M059J (cell line): ENCODE results near the gene APBB2. TPM values are rescaled to one million over a fixed set of nuclear protein-coding genes. Genes with fewer than 3 reads are reported as not detected.

ENCODE experiments used
- DNase-seq: peaks from one replicate; pipeline ENCODE4 v3.0.0-alpha.2; 2012; ENCODE audit warnings: low read depth
- total RNA-seq: library from RNA; depleted of rRNA; stranded (reverse); fragments of >200 nt; shearing (Covaris generic); gene quantifications from 2 replicates; pipeline ENCODE4 v1.2.3, GENCODE V29; 2014

APBB2 gene
- total RNA-seq, 1 experiment from 2014 or later, result 81.9 TPM

DNA sequence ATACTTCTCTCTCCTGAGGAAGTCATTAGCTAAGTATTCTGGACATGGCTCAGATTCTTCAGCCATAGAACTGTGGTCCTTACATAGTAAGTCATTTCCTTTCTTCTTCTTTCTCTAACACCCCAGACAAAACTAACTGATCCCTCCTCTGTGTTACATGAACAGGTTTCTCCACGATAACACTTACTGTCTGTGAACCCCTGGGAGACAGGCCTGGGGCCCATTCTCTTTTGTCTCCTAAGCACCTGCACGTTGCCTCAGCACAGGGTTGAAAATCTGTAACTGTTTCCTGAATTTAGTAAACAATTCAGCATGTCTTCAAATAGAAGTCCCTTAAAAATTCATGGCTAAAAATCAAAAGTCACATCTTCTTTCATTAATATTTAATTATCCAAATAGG, 24.7 kb downstream of the APBB2 start:
- DNase-seq, result no peak

DNA sequence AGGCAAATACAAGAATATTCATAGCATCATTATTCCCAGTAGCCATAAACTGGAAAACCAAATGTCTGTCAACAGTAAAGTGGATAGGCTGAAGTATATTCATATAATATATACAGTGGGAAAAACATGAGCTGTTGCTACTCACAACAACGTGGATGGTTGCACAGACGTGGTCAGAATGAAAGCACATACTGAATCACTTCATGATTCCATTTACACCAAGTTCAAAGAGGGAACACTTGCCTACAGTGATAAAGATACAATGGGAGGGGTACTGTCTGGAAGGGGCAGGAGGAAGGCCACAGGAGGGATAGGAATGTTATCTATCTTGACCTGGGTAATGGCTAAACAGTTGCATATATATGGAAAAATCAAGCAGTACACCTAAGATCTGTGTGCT, 25.3 kb downstream of the APBB2 start:
- peak; percentile 40 for DNase-seq

DNA sequence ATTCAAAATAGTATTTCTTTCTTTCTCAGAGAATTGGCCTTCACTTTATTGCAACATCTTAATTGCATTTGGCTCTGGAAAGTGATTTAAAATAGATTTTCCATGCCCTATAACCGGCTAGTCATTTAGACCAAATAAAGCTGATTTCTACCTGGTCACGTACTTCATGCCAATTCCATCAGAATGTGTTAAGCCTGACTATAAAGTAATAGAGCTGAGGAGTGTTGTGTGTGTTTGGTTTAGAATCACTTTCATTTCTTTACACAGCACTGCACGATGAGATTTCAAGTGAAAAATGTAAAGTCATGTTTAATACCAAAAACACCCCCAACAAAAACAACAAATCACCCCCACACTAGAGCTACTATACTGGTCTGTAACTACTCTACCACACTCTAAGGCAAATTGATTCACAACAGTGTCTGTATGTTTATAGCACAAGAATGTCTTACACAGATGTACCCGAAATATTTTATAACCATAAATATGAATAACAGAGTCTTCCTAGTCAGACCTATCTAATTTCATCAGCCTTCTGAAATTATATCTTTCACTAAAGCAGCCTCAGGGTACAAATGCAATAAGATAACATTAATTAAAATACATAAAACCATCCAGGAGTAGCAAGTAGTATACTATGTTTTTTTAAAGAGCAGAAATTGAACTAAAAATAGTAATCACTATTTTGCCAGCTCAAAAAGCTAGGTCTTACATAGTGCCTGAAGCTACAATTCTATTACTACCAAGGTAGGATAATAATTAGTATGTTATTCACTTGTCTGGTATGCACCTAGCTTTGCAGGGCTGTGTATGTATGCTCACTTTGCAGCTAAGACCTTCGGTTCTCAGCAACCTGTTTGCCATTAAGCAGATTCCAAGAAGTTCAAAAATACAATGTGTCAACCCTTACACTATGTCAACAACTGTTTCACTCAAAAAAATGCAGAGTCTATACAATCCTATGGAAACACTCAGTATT, 28.4 kb downstream of the APBB2 start:
- peak; percentile 70 for DNase-seq

DNA sequence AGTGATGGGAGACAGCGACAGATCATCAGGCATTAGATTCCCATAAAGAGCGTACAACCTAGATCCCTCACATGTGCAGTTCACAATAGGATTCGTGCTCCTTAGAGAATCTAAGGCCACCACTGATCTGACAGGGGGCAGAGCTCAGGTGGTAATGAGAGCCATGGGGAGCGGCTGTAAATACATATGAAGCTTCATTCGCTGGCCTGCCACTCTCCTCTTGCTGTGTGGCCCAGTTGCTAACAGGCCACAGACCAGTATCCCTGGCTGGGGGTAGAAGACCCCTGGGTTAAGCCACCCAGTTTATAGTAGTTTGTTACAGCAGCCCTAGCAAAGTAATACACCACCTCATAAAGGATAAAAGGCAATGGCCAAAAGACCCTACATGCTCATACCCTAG, 30.3 kb downstream of the APBB2 start:
- DNase-seq, result no peak

DNA sequence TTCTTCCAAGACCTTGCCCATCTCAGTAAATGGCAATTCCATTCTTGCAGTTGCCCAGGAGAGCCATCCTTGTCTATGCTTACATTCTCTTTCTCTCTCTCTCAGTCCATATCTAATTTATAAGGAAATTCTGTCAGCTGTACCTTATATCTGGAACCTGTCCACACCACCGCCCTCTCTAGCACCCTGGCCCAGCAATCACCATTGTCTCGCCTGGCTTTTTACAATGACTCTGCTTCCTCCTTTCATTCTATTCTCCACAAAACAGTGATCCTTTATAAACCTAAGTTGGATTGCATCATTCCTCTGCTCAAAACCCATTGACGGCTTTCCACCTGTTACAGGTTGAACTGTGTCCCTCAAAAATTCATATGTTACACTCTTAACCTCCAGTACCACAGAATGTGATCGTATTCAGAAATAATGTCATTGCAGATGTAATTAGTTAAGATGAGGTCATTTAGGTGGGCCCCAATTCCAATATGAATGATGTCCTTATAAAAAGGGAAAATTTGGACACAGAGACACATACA, 31.3 kb downstream of the APBB2 start:
- DNase-seq, result no peak

DNA sequence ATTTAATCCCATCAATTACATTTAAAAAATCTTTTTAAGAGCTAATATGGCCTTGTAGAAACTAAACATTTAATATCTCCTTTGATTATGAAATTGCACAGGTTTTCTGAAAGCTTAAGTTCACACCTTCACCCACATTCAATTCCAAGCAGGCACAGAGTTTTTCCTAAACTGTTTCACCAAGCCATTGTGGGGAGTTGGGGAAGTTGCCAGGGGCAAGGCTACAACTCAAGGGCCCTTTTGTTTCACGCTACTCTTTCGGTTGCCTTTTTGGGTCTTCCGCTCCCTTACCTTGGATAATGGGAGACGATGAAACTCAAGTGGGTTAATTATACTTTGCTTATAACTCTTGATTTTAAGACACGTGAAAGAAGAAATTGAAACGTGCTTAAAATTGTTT, 33.3 kb downstream of the APBB2 start:
- DNase-seq, result no peak

DNA sequence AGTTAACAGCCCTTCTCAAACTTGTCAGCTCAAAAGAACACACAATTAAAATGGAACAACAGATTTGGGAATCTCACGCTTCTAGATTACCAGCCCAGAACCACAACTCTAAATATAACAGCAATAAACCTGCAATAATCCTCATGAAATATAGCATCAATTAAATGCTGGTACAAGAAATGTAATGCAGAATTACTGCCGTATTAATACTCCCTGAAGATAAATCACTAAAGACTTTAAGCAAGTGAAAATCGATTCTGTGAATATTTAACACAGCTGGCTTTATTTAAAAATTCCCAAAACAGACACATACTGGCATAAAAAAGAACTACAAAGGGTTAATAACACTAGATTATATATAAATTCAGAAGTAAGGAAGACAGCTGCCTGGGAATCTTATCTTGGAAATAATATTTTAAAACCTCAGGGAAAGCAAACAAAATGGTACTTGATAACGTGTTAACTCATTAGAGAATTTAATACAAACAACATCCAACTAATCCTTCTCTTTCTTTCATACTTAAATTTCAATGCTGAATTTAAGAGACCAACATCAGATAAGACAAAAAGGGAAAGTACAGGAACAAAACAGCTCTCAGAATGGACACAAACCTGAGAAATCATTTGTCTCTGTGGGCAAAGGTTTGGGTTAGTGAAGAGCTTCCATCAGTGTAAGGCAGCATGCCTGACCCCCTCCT, 34.7 kb downstream of the APBB2 start:
- DNase-seq, result no peak

DNA sequence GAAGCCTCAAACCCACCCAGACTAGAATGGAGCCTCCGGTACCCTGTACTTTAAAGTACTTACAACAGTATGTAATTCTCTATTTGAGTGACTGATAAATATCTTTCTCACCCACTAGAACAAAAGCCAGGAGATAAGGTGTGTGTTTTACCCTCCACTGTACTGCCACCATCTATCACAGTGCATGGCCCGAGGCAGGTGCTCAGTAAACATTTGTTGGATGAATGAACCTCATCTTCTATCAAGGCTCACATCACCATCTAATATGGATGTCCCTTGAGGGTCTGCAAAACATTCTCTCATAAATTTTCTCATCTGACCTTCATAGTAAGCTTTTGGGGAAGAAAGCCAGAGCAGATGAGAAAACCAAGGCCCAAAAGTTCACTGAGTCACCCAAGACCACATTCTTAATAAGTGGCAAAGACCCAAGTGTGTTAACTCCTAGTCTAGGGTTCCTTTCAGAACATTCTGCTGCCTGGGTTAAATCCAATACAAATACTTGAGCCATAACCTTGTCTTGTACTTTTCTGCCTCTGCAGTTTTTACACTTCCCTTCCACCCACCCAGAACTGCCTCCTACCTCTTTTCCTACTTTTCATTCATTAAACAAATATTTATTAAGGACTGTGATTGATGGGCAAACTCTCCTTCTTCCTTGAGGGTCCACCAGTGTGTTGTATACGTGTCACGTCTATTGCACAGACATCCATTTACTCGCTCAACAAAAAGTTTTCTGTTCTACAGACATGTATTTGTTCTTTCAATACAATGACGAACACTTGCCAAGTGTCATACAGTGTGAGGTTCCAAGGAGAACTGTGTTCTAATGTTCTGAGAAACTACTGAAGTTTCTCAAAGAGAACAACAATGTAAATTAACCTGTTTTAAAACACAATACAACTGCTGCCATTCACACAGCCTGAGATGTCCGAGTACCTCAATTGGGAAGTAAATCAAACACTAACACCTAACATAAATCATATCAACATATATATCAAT, 35.7 kb downstream of the APBB2 start:
- peak; percentile 92 for DNase-seq

DNA sequence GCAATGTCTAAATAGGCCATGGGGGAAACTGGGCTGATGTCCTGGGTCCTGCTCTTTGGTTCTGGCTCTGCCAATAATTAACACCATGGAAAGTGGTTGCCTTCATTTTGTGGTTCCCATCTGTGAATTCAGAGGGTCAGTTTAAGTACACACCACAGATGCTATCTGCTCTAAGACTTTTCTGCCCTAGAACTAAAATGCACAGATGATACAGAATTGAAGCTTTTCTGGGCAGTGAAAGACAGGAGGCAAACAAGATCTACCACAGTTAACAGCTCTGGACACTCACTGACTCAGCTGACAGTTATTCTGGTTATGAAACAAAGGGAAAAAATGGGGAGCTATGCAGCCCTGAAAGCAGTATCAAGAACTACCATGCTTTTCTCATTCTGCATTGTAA, 37.3 kb downstream of the APBB2 start:
- peak; percentile 89 for DNase-seq

DNA sequence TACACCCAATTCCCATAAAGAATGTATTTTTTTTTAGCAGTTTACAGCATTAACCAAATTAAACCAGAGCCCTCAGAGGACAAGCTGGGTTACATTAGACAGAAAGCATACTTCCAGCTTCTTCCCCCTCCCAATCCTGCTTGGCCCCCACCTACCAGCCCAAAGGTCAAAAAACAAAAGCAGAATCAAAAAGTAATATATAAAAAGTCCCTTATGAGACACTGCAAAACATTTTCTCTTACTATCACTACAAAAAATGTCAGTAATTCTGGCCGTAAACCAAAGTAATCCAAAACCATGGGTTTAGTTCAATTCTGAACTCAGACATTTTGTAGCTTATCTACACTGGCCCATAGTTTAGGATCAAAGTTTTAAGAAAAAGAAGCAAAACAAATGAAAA, 38.0 kb downstream of the APBB2 start:
- peak; percentile 69 for DNase-seq

DNA sequence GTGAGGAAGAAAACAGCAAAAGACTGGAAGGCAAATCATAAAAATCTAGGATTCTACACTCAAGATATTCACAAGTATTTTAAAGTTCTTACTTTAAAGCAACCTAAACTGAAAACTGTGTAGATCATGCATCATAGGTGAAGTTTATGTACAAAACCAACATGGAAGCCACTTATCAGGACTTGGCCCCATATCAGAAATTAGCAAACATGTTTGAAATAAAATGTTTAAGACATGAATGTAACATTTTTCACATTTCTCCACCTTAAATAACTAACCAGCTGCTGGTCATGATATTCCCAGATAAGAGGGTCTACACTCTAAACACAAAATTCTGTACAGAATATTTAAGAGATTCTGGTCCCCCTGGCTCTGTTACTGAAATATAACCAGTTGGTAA, 38.5 kb downstream of the APBB2 start:
- DNase-seq, result no peak

DNA sequence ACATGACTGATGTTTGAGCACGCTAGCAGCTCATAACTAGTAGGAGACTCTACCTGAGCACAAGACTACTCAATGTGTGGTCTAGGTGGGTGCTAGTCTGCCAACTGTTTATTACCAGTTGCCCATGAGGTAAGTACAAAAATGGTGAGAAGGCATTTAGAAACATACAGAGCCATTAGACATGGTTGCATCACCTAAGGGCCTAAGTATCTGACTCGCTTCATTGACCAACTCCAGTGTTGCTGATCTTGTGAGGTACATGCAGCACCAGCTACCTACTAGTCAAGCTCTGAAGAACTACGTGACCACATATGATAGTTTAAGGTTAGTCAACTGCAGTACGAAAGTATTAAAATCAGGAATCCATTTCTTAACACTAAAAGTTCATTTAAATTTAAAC, 39.9 kb downstream of the APBB2 start:
- DNase-seq, result peak; percentile 51

DNA sequence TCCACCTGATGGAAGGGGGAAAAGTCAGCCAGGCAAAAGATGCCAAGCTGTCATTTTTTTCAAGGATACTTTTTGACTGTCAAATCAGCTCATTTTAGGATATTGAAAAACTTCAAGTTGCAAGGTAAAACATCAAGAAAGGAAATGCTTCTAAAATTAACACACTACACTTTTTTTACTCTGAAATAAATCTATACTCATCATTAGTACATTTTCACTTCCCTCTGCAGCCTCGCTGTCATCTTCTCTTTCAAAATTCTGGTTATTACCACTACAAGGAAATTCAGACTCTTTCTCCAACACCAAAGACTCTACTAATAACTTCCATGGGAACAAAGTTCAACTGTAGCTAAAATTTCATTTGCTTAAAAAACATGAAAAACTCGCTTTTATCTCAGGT, 41.6 kb downstream of the APBB2 start:
- DNase-seq, result no peak

DNA sequence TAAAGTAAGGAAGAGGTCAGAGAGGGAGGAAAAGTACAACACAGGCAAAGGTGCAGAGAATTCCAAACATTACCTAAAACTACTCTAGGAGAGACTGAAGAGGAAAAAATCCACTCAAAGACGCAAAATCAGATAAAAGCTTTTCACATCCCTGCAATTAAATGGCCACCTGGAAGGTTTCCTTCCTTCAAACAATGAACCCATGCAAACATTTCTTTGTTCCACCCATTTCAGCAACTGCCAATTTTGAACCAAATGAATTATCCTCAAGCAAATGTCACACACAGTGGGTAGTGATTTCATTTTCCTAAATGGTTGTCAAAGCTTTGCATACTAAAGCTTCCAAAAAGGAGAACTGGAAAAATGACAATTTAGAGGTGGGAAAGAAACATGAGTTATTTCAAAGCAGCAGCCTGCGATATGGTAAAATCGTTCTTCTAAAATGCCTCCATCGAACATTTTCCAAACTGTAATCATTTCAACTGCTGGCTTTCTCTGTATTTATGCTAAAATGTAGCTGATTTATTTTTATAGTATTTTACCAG, 45.0 kb downstream of the APBB2 start:
- DNase-seq, result no peak

DNA sequence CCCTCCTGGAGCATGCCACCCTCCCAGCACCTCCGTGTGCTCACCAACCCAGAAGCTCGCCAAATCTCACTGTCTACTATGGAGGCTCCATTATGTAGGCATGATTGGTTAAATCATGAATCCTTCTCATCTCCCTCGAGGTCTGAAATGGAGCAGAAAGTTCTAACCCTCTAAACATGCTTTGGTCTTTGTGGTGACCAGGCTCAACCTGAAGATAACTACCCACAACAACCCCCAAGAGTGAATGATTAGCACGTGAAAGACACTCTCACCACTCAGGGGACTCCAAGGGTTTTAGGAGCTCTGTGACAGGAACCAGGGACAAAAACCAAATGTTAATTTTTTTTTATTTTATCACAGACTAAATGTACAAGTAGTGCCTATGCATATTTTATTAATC, 47.2 kb downstream of the APBB2 start:
- DNase-seq, result no peak

DNA sequence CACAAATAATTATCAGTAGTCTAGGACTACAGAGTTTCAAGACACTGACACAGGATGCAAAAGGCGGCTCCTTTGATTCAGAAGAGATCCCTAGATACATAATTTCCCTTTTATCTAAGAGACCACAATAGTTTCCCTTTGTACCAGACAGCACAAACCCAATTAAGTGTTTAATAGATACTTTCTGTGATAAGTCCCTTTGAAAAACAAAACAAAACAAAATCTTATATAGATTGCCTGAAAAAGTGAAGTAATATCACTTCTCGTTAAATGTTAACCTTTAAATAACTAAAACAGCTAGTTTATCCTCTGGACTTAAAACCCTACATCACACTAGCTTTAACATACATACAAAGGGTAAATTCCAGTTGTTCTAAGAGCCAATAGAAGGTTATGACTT, 49.9 kb downstream of the APBB2 start:
- DNase-seq, result no peak

DNA sequence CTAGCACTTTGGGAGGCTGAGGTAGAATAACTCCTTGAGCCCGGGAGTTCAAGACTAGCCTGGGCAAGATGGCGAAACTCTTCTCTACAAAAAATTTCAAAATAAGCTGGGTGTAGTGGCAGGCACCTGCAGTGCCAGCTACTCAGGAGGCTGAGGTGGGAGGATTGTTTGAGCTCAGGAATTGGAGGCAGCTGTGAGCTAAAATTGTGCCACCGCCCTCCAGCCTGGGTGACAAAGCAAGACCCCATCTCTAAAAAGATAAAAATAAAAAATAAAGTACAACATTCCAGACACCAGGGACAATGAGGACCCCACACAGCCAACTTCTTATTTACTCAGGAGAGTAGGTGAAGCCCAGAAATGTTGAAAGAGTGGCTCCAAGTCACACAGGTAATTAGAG, 53.0 kb downstream of the APBB2 start:
- no peak for DNase-seq

DNA sequence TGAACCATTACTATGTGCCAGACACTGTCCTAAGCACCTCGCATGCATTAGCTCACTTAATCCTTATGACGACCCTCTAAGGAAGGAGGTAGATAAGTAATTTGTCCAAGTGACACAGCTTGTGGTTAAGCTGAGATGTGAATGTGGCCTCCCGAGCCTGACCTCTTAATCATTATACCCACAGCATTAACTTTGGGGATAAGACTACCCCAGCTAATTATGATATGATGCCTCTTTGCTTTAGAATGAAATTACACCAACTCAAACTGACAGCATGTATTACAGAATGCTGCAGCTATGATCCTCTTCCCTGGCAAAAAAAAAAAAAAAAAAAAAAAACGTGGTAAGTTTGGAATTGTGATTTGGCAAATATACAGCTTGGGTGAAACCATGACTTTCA, 53.5 kb downstream of the APBB2 start:
- peak; percentile 83 for DNase-seq

DNA sequence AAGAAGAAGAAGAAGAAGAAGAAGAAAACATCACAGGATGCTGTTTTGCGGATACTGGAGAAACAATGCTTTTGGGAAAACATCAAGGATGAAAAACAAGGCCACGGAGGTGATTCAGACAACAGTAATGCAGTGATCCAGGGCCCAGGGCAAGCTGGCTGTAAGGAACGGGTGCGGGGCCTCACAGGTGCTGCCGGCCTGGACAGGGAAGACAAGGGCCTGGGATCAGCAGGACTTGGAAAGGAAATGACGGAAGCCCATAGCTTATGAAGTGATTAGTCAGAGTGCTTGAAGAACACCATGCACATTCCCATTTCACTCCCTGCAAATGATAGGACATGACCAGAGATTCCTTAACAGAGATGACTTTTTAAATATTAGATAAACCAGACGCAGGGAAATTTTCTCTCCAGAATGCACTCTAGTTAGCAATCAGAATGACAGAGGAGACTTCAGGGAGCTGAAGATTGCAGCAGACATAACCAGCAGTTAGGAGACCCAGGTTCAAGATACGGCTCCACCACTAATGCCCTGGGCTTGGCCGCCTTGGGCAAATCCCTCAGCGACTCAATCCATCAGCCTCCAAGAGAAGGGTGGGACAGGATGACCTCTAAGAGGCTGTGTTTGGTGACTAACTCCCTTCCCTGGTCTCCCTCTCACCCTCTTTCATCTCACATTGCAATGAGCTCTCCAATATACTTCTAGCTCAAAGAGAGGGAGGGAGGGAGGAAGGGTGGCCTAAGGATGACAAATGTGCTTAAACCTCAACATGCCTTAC, 54.1 kb downstream of the APBB2 start:
- peak; percentile 98 for DNase-seq

DNA sequence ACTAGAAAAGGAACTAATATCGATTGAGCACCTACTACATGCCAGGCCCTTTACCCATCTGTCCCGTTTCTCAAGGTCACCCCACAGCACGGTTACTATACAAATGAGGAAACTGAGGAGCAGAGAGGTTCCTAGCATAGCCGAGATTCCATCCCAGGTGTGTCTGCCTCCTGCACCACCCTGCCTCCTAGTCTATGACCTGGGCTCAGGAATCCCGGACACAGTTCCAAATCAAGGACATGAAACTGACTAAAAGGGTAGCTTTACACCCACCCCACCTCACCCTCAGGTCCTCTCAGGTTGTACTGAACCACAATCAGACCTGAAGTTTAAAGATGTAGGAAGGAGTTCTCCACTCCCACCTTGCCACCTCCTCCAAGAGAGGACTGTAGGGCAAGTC, 55.6 kb downstream of the APBB2 start:
- no peak for DNase-seq

DNA sequence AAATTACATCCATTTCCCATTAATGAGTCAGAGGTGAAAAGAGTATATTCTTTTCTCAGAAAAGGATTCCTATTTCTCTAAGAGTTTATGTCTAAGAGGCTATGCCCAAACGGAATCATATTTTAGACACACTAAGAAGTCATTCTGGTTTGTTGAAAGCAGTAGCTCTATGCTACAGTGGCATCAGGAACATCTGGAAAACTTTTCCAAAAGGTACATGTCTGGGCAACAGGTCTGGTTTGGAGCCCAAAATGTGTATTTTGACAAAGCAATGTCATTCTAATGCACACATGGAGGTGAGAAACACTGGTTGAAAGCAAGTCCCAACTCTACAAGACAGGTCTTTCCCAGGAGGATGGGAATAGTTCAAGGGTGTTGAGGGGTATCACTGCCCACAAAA, 56.1 kb downstream of the APBB2 start:
- no peak for DNase-seq
